HTR-8/SVneo (cell line): ENCODE data around the gene RNASE4.
"Not testable (repeated sequence)": the region's sequence is repeated elsewhere in the genome, so short reads cannot be mapped to it uniquely, and the experiment has no call there.

Source experiments
- DNase-seq: peaks from one replicate; pipeline ENCODE4 v3.0.0; 2011; ENCODE audit warnings: low spot score, mixed read lengths; ENCODE audit not compliant: insufficient read length
- FAIRE-seq: peaks from 2 replicates; lab custom pipeline; 2011; peaks lifted over from hg19 to GRCh38; lab: Jason Lieb, UNC

The RNASE4 gene

DNA sequence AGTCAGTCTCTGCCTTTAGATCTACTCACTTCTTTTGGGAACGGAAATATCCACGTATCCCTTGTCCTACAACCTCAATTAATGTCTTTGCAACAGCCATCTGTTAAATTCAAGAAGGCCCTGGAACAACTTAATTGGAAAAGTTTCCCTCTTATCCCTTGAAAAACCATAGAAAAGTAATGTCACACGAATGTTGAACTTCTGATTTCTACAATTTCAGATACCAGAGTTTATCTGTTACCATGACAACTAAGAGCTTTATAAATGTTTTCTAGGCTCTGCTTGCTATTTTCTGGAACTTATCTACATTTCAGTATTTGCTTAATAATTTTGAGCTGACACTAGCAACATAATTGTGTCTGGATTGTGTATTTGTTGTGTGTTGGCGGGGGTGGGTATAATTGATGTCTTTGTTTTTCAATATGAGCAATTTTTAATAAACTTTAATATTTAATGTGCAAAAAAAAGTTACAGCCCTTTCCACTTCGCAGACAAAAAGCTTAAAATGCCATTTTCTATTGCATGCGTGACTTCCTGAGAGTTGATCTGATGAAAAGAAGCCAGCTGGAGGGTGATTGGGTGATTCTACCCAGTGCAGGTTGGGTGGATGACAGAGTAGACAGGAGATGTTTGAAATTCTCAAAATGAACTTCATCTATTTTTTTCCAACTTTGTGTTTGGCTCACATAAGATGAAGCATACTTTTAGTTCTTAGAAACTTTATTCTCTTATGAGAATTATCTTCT is 49.5 kb downstream of the RNASE4 start:
- FAIRE-seq: no peak
- no peak for DNase-seq

DNA sequence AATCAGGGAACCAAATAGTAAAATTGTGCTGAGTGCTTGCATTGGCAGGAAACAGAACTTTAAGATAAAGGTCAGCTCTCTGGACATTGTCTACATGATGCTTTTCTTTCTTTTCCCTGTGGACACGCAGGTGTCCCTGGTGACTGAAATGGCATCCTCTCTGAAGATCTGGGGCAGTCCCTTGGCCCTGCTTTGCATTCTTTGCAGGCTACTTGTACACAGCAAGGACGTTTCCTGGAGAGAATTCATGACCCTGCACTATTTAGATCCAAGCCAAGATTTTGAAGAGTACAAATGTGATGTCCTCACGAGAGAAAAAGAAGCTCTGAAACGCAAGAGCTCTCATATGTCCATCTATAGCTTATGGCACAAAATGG is 50.1 kb downstream of the RNASE4 start:
- no peak for FAIRE-seq

DNA sequence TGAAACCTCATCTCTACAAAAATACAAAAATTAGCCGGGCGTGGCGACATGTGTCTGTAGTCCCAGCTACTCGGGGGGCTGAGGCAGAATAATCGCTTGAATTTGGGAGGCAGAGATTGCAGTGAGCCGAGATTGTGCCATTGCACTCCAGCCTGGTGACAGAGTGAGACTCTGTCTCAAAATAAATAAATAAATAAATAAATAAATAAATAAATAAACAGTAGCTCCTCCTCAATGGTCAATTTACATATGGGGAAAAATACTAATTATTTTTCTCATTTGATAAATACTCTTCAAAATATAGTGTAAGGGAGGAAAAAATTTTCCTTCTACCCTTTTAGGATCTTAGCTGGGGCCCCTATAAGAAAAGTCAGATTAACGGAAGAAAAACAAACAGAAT is 53.9 kb downstream of the RNASE4 start:
- not testable (repeated sequence) for FAIRE-seq, DNase-seq

More for the DNA sequence above, 50.1 kb downstream of the RNASE4 start:
- DNase-seq: no peak

DNA sequence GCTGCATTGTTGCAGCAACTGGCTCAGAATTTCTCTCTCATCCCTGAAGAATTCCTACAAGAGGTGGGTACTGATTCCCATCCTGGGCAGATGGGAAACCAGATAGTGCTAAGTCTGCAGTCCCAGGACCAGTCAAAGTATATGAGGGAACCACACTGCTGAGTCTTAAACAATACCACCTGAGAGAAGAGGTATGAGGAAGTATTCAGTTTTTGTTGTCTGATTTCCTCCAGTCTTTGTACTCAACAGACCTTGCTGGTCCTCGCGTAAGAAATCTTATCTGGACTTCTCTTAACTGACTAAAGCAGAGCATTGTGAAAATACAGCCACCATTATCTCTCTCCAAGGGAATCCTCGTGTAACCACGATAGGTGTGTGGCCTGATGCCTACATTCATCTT is 57.8 kb downstream of the RNASE4 start:
- DNase-seq (no peak), FAIRE-seq (no peak)

DNA sequence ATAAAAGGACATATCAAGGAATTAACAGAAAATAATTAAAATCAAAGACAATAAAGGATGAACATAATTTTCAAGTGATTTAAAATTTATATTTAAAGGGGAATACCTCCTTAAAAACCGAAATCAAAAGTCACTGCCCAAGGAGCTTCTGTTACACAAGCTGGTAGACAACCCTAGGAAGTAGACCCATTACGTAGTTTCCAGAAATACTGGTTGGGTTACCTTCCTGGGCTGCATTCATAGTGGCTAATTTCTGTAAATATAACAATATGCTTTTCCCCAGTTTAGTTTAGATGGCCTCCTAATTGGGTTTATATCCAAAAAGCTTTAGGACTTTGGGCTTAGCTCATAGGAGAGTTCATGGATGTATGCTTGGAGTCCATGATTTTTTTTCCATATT is 59.2 kb downstream of the RNASE4 start:
- FAIRE-seq: no peak
- no peak for DNase-seq

DNA sequence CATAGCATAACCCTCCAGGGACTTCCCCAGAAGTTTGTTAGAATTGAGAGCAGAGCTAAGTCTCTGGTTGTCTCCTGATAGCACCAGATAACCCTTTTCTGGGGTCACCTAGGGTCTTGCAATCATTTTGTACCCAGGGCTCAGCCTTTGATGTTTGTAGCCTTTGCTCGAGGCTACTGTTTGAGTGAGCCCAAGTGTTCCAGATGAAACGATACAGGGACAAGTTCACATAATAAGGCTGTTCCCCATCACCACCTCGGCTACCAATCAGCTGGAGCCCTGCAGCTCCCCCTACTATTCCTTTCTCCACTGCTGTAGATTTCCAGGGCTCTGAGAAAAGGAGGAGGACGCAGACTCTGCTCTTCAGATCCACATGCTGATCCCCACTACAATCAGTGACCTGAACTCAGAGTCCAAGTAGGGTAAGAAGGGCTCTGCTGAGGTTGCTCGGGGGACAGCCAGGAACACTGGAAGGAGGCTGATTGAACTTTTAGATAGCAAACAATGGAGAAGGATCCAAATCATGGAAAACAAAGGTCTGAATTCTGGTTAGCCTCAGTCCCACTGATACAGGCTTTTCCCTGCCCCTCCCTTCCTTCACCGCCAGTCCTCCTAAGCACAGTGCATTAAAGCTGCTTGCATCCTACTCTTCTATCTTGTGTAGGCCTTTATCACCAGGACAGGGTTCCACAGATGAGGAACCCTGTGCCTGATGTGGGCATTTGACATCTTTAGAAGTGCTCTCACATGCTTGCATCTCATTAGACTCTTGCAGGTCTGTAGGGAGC is 61.4 kb downstream of the RNASE4 start, which contains the start of gene EDDM3A:
TSS of gene EDDM3A (plus strand) at position 317 of the 788 bp plus-strand sequence. CDS start 1,694 bp downstream, outside the sequence.
- no peak for DNase-seq
- no peak for FAIRE-seq

DNA sequence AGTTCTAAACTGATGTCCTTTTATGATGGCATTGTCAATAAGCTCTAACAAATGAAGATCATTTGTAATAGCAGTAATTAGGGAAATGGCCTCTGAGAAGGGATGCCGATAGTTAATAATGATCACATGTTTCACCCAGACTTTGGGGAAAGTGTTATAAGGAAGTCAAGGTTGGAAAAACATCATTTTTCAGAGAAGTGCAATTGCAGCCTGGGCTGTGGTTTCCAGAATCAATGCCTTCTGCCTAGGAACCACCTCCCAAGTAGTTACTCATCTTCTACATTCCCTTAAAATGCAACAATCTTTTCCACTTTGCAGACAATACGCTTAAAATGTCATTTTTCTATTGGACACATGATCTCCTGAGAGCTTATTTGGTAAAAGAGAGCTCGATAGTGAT is 62.2 kb downstream of the RNASE4 start:
- DNase-seq (no peak), FAIRE-seq (no peak)

DNA sequence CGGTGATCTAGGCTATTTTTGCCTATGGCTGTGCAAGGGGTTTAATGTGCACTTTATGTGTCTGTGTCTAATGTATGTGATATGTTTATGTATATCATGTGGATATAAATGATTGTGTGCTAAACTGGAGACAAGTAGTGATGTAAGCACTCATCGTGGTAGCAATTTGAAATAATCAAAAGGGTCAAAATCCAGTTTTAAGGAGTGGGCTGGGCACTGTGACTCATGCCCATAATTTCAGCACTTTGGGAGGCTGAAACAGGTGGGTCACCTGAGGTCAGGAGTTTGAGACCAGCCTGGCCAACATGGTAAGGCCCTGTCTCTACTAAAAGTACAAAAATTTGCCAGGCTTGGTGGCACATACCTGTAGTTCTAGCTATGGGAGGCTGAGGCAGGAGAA is 64.1 kb downstream of the RNASE4 start:
- DNase-seq: no peak
- no peak for FAIRE-seq

DNA sequence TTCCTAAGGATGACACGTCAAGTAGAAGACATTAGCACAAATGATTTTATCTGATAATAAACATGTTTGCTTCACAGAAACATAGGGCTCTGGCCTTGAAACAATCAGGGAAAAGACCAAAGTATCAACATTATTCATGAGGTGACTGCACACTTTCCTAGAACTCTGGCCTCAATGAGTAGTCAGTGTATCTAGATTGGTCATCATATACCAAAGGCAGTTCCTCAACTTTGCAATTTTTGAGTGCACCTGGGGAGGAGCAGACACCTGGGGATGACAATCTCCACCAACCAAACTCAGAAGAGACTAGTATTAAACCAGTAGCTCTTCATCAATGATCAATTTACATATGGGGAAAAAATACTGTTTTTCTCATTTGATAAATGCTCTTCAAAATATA is 65.8 kb downstream of the RNASE4 start:
- DNase-seq: no peak
- no peak for FAIRE-seq
